Hippocampal formation (tissue), 2 donors: ENCODE data around the gene TMEM150B.

ENCODE experiments used
- DNase-seq, 2 donors: peaks; one replicate each; lab custom pipeline; 2025; lab: John Stamatoyannopoulos, UW

TMEM150B gene

GRCh38 chr19:55305983-55306562 is 19.1 kb downstream of the TMEM150B start:
- DNase-seq, result no peak

- DNase-seq, result no peak
Measured at GRCh38 chr19:55305491-55305890, 19.6 kb downstream of the TMEM150B start.

GRCh38 chr19:55304980-55305379 is 20.2 kb downstream of the TMEM150B start:
- DNase-seq, result no peak

GRCh38 chr19:55304279-55304978 is 20.7 kb downstream of the TMEM150B start:
- DNase-seq, result no peak

- DNase-seq, result no peak
Measured at GRCh38 chr19:55303477-55303876, 21.7 kb downstream of the TMEM150B start.

- no peak for DNase-seq
Measured at GRCh38 chr19:55302318-55302703, 22.8 kb downstream of the TMEM150B start.

- DNase-seq, result peak; percentile 35 to 72
Measured at GRCh38 chr19:55301459-55302317, 23.5 kb downstream of the TMEM150B start.

GRCh38 chr19:55300886-55301458 is 24.2 kb downstream of the TMEM150B start:
- peak in 1 of 2 donors; percentile 52 for DNase-seq

GRCh38 chr19:55299991-55300390 is 25.1 kb downstream of the TMEM150B start:
- DNase-seq, result no peak

GRCh38 chr19:55297267-55297666 is 27.9 kb downstream of the TMEM150B start:
- DNase-seq, result no peak

- no peak for DNase-seq
Measured at GRCh38 chr19:55289117-55289796, 35.9 kb downstream of the TMEM150B start.

GRCh38 chr19:55287361-55288079 is 37.6 kb downstream of the TMEM150B start:
- DNase-seq, result peak; percentile 80 to 91

GRCh38 chr19:55285229-55285890 is 39.8 kb downstream of the TMEM150B start:
- no peak for DNase-seq

GRCh38 chr19:55284405-55285058 is 40.6 kb downstream of the TMEM150B start:
- DNase-seq, result no peak

GRCh38 chr19:55283548-55284377 is 41.4 kb downstream of the TMEM150B start, which contains the start of gene BRSK1:
Gene BRSK1 (plus strand): TSS chr19:55283997. CDS start chr19:55284443, 446 bp downstream.
- DNase-seq, result peak; percentile 72 to 80

GRCh38 chr19:55279770-55280643 is 45.1 kb downstream of the TMEM150B start, which contains the start of gene HSPBP1:
Gene HSPBP1 (minus strand): TSS chr19:55280110. CDS start chr19:55279608, 502 bp downstream.
- peak; percentile 83 to 93 for DNase-seq

- no peak for DNase-seq
Measured at GRCh38 chr19:55279340-55279739, 45.8 kb downstream of the TMEM150B start.
